Measurements from ENCODE around the gene LRMDA. TPM values are rescaled to one million over a fixed set of nuclear protein-coding genes. Genes with fewer than 3 reads are reported as not detected.

The LRMDA gene
- polyA plus RNA-seq, 2 of the 4 experiments (the other 2 are of a cell fraction), result 4.6 to 5.2 TPM

GRCh38 chr10:75755528-75755927 is 324.1 kb downstream of the LRMDA start:
- WGBS (ENCODE audit: missing lambda C conversion rate), result 73% methylated on average over 6 of the region's 6 CpGs
- ATAC-seq, result no peak; a peak in 1 of 6 replicates
- no peaks in the 10 kb centered on the region for H3K9me3 ChIP-seq
- H3K4me1 ChIP-seq, result no peaks in the 10 kb centered on the region
- no peak for DNase-seq (ENCODE audit: low read depth in 1 of 2, low spot score in 1 of 2)
- H3K27ac ChIP-seq, result peak overlapping the region in 1 of 2 experiments; percentile 37; a peak in 1 of 6 replicates
- H3K4me3 ChIP-seq, result no peak overlapping the region
- no peak overlapping the region for H3K4me2 ChIP-seq
- TF ChIP-seq ZNF302 (CRISPR knock-in tag; IDR thresholded peaks at IDR 0.05) (no peak), GATA3 (IDR thresholded peaks at IDR 0.05; ENCODE audit: borderline replicate concordance) (no peak), REST (IDR thresholded peaks at IDR 0.05) (no peak), EHMT2 (IDR thresholded peaks at IDR 0.05; ENCODE audit: low read depth) (no peak), ZSCAN20 (CRISPR knock-in tag; IDR thresholded peaks at IDR 0.05) (no peak), PBX3 (IDR thresholded peaks at IDR 0.05) (no peak), BHLHE40 (IDR thresholded peaks at IDR 0.05; ENCODE audit: low read depth, low read length) (no peak), JUNB (IDR thresholded peaks at IDR 0.05) (no peak)
- TF ChIP-seq, protein P1, sequence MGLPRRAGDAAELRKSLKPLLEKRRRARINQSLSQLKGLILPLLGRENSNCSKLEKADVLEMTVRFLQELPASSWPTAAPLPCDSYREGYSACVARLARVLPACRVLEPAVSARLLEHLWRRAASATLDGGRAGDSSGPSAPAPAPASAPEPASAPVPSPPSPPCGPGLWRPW (IDR thresholded peaks at IDR 0.05), result no peak
- ChIA-PET CTCF (interaction anchor here (0.6 to 1.6 kb wide), 3 partner anchors 13 to 520 kb away, joined by 3 to 4 read pairs (median 3); partner anchors contain the start of gene COMTD1), POLR2A (no interaction called here)
- FAIRE-seq, result no peak

DNA sequence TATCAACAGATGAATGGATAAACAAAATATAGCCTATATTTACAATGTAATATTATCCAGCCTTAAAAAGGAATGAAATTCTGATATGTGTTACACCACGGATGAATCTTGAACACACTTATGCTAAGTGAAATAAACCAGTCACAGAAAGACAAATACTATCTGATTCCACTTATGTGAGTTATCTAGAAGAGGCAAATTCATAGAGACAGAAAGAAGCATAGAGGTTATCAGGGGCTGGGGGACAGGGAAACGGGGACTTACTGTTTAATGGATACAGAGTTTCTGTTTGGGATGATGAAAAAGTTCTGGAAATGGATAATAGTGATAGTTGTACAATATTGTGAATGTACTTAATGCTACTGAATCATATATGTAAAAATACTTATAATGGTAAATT is 329.9 kb downstream of the LRMDA start:
- ChIA-PET POLR2A (no interaction called here), CTCF (no interaction called here)
- no peak overlapping the region for H3K4me2 ChIP-seq
- no peak overlapping the region for H3K4me3 ChIP-seq
- no peak for ATAC-seq
- FAIRE-seq, result no peak
- no peak for TF ChIP-seq ZSCAN20 (CRISPR knock-in tag; IDR thresholded peaks at IDR 0.05)
- TF ChIP-seq BCL3 (IDR thresholded peaks at IDR 0.05), result no peak
- no peak for TF ChIP-seq SMC3 (IDR thresholded peaks at IDR 0.05)
- TF ChIP-seq CEBPB (IDR thresholded peaks at IDR 0.05), result no peak
- no peak for TF ChIP-seq HMGXB4 (CRISPR knock-in tag; IDR thresholded peaks at IDR 0.05; ENCODE audit: borderline replicate concordance)
- TF ChIP-seq CBX2 (IDR thresholded peaks at IDR 0.05; ENCODE audit: borderline replicate concordance, low read depth), result no peak
- no peak for TF ChIP-seq SREBF2 (IDR thresholded peaks at IDR 0.05)
- no peak for TF ChIP-seq NFE2L2 (conservative IDR thresholded peaks at IDR 0.05; ENCODE audit: low read length)
- TF ChIP-seq KDM1A (IDR thresholded peaks at IDR 0.05; ENCODE audit: low read depth), result no peak
- no peak for TF ChIP-seq ATOH8 (CRISPR knock-in tag; IDR thresholded peaks at IDR 0.05; ENCODE audit: low read depth)
- H3K4me1 ChIP-seq, result peaks cover 38% of the 10 kb centered on the region
- no peak overlapping the region for H3K27ac ChIP-seq
- H3K9me3 ChIP-seq, result no peaks in the 10 kb centered on the region
- no peak for DNase-seq (ENCODE audit: low read depth in 1 of 2, low spot score in 1 of 2)
- 63% methylated on average over 2 of the region's 2 CpGs for WGBS (ENCODE audit: missing lambda C conversion rate)

Measured in A549 (cell line).